A549 (cell line): Measurements from ENCODE around the gene GRIN2D.

ENCODE experiments used
- CTCF ChIP-seq: fragments of >200 bp; sonication (Bioruptor Twin); formaldehyde crosslinking; IDR thresholded peaks from 3 replicates; pipeline ENCODE4 v1.5.1; 2016
- E2F6 ChIP-seq: IDR thresholded peaks from 2 replicates; pipeline ENCODE4 v1.6.1; 2012; ENCODE audit warnings: low read depth, borderline replicate concordance
- ESRRA ChIP-seq: fragments of 150-350 bp; IDR thresholded peaks from 2 replicates; pipeline ENCODE4 v1.6.1; 2014; ENCODE audit warnings: mild to moderate bottlenecking, low read length, borderline replicate concordance
- JUN ChIP-seq, 2 experiments: fragments of >200 bp; sonication (Bioruptor Twin); formaldehyde crosslinking; IDR thresholded peaks; 2 replicates in 1 of 2; 3 replicates in 1 of 2; pipeline ENCODE4 v1.6.1; 2016 to 2017
- JUNB ChIP-seq: fragments of >200 bp; sonication (Bioruptor Twin); formaldehyde crosslinking; IDR thresholded peaks from 2 replicates; pipeline ENCODE4 v1.6.1; 2016
- POLR2A ChIP-seq: IDR thresholded peaks from 2 replicates; pipeline ENCODE4 v1.6.1; 2012; ENCODE audit warnings: mild to moderate bottlenecking, low read length
- REST ChIP-seq: fragments of 200-600 bp; sonication (generic); IDR thresholded peaks from 2 replicates; pipeline ENCODE4 v1.6.1; 2016; ENCODE audit warnings: antibody characterized with exemption, mild to moderate bottlenecking, moderate library complexity

- no peak for TF ChIP-seq ESRRA
- no peak for TF ChIP-seq JUNB
- no peak for TF ChIP-seq POLR2A
- no peak for TF ChIP-seq CTCF
- TF ChIP-seq REST: no peak
- no peak for TF ChIP-seq E2F6
- TF ChIP-seq JUN (IDR thresholded peaks at IDR 0.05): no peak
Measured at GRCh38 chr19:48350856-48351255, 42.6 kb upstream of the GRIN2D start.
